ENCODE measurements around the gene MEIOB.
"Not testable (repeated sequence)": the region's sequence is repeated elsewhere in the genome, so short reads cannot be mapped to it uniquely, and the experiment has no call there.

The MEIOB gene

GRCh38 chr16:1871974-1872635 is at the start of gene MEIOB:
MEIOB (minus strand) TSS chr16:1872164; CDS start chr16:1868175, 3,989 bp downstream.
- no peak for DNase-seq

GRCh38 chr16:1920727-1921171 is 48.8 kb upstream of the MEIOB start:
- no peak for DNase-seq

GRCh38 chr16:1920122-1920521 is 48.2 kb upstream of the MEIOB start:
- DNase-seq = not testable (repeated sequence)

- DNase-seq = no peak
Measured at GRCh38 chr16:1919327-1919998, 47.5 kb upstream of the MEIOB start.

GRCh38 chr16:1918351-1919326 is 46.7 kb upstream of the MEIOB start, which contains the start of gene HS3ST6:
HS3ST6 (minus strand) TSS chr16:1918415; CDS start chr16:1918323, 92 bp downstream.
- DNase-seq = no peak

GRCh38 chr16:1917665-1918350 is 45.8 kb upstream of the MEIOB start:
- DNase-seq = no peak

- DNase-seq = no peak
Measured at GRCh38 chr16:1917056-1917664, 45.2 kb upstream of the MEIOB start.

GRCh38 chr16:1916640-1916990 is 44.7 kb upstream of the MEIOB start:
- DNase-seq = no peak

GRCh38 chr16:1915732-1916639 is 44.0 kb upstream of the MEIOB start:
- DNase-seq = no peak

GRCh38 chr16:1914988-1915387 is 43.0 kb upstream of the MEIOB start:
- DNase-seq = no peak

- no peak for DNase-seq
Measured at GRCh38 chr16:1914084-1914608, 42.2 kb upstream of the MEIOB start.

- peak; percentile 31 for DNase-seq
Measured at GRCh38 chr16:1913327-1914083, 41.5 kb upstream of the MEIOB start.

GRCh38 chr16:1912215-1912543 is 40.2 kb upstream of the MEIOB start:
- DNase-seq = no peak

GRCh38 chr16:1911467-1912214 is 39.7 kb upstream of the MEIOB start:
- no peak for DNase-seq

- no peak for DNase-seq
Measured at GRCh38 chr16:1909561-1910231, 37.7 kb upstream of the MEIOB start.

- DNase-seq = no peak
Measured at GRCh38 chr16:1908983-1909382, 37.0 kb upstream of the MEIOB start.

- no peak for DNase-seq
Measured at GRCh38 chr16:1908184-1908583, 36.2 kb upstream of the MEIOB start.

- no peak for DNase-seq
Measured at GRCh38 chr16:1907226-1907860, 35.4 kb upstream of the MEIOB start.

GRCh38 chr16:1906846-1907165 is 34.8 kb upstream of the MEIOB start:
- no peak for DNase-seq
